Lung (tissue), 12 donors: ENCODE results near the gene SLC35F5. TPM values are rescaled to one million over a fixed set of nuclear protein-coding genes. Genes with fewer than 3 reads are reported as not detected.

Experiments used
- ATAC-seq: fragments of 200-7000 bp; cut with Tn5 transposase; one replicate; pipeline ENCODE4 v1.9.1; 2020; ENCODE audit warnings: moderate number of reproducible peaks; ENCODE audit not compliant: insufficient read depth, low FRiP score
- DNase-seq, 3 donors: peaks; one replicate each; pipeline ENCODE4 v3.0.0-alpha.2; 2013 to 2017
- H3K27ac ChIP-seq, 2 donors: one replicate each; pipeline ENCODE4 v1.5.1; 2013; ENCODE audit warnings: mild to moderate bottlenecking in 2 of 2, moderate library complexity in 2 of 2, control low read depth in 1 of 2, inconsistent platforms in 1 of 2, low read depth in 1 of 2, low read length in 1 of 2
- H3K27me3 ChIP-seq, 3 donors: one replicate each; pipeline ENCODE4 v1.5.1; 2013; ENCODE audit warnings: low read length in 2 of 3; ENCODE audit not compliant: control insufficient read depth in 3 of 3, insufficient read depth in 3 of 3
- H3K36me3 ChIP-seq, 4 donors: one replicate each; pipeline ENCODE4 v1.5.1; 2013; ENCODE audit warnings: low read length in 4 of 4, mild to moderate bottlenecking in 1 of 4, moderate library complexity in 1 of 4; ENCODE audit not compliant: control insufficient read depth in 4 of 4, insufficient read depth in 4 of 4
- H3K4me1 ChIP-seq, 5 donors: one replicate each; pipeline ENCODE4 v1.5.1; 2013; ENCODE audit warnings: low read length in 5 of 5, mild to moderate bottlenecking in 2 of 5, moderate library complexity in 1 of 5; ENCODE audit not compliant: control insufficient read depth in 5 of 5, insufficient read depth in 5 of 5
- H3K4me3 ChIP-seq: one replicate; pipeline ENCODE4 v1.5.1; 2013; ENCODE audit warnings: mild to moderate bottlenecking, control low read depth, moderate library complexity
- H3K9ac ChIP-seq, 2 donors: one replicate each; pipeline ENCODE4 v1.5.1; 2013; ENCODE audit warnings: low read length in 2 of 2, control low read depth in 1 of 2; ENCODE audit not compliant: insufficient read depth in 1 of 2
- H3K9me3 ChIP-seq, 4 donors: one replicate each; pipeline ENCODE4 v1.5.1; 2013; ENCODE audit warnings: low read length in 3 of 4, mild to moderate bottlenecking in 1 of 4, moderate library complexity in 1 of 4; ENCODE audit not compliant: control insufficient read depth in 4 of 4, insufficient read depth in 3 of 4
- WGBS, 2 donors: extraction: QIAGEN DNeasy Blood & Tissue Kit; methylation state at CpG; one replicate each; pipeline ENCODE4 v1.1.7; 2013; 5-methylcytosine and 5-hydroxymethylcytosine counted together
- polyA plus RNA-seq, 2 donors: library from polyadenylated mRNA; stranded (reverse); fragments of 200-250 nt; gene quantifications; one replicate each; pipeline ENCODE4 v1.2.1, GENCODE V29; 2013
- total RNA-seq, 2 donors: library from RNA; depleted of rRNA in 1 of 2; stranded (reverse); fragments of >200 nt in 1 of 2; gene quantifications; one replicate each; pipeline ENCODE4 v1.2.1, GENCODE V29; 2014 to 2021
- TF ChIP-seq, protein P1 (sequence below): IDR thresholded peaks from 2 replicates; pipeline ENCODE4 v1.5.1; 2012; ENCODE audit warnings: mild to moderate bottlenecking; ENCODE audit errors: control extremely low read depth, extremely low read depth
- donor health status: control.
- donor health status: control.
- donor health status: Bipolar disorder and iron deficiency.
- donor health status: healthy.
- donor health status: DM: yes; HTN: yes; CAD: no.

Gene SLC35F5
- total and polyA plus RNA-seq, 4 donors: 17.8 to 216 (median 37.9) TPM

DNA sequence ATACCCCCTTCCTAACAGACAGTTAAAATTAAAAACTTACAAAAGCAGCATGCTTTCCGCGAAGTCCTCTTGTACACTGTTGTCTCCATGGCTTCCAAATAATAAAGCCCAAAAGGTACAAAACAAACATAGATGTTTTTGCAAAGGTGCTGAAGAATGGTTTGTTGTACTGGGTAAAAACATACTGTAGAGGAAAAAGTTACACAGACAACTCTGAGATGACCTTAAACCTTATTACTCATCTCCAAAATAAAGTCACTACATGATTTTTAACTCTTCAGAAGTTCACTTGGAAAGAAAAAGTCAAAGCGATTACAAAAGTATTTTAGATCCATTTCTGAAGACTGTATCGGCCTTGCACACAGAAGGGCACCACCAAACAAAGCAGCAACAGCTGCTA lies 6.1 kb downstream of the SLC35F5 start:
- H3K36me3 ChIP-seq: peaks cover 11 to 26% (median 18%) of the 10 kb centered on the region in 4 donors
- 98 to 100% methylated on average over 4 of the region's 4 CpGs for WGBS, 2 donors
- no peak overlapping the region for H3K9ac ChIP-seq
- H3K9me3 ChIP-seq: no peaks in the 10 kb centered on the region
- H3K4me3 ChIP-seq: no peak overlapping the region
- no peaks in the 10 kb centered on the region for H3K27me3 ChIP-seq
- H3K27ac ChIP-seq: no peak overlapping the region
- ATAC-seq (no peak), DNase-seq (no peak)
- peaks cover 0 to 13% (median 2%) of the 10 kb centered on the region in 5 donors for H3K4me1 ChIP-seq
- TF ChIP-seq, protein P1, sequence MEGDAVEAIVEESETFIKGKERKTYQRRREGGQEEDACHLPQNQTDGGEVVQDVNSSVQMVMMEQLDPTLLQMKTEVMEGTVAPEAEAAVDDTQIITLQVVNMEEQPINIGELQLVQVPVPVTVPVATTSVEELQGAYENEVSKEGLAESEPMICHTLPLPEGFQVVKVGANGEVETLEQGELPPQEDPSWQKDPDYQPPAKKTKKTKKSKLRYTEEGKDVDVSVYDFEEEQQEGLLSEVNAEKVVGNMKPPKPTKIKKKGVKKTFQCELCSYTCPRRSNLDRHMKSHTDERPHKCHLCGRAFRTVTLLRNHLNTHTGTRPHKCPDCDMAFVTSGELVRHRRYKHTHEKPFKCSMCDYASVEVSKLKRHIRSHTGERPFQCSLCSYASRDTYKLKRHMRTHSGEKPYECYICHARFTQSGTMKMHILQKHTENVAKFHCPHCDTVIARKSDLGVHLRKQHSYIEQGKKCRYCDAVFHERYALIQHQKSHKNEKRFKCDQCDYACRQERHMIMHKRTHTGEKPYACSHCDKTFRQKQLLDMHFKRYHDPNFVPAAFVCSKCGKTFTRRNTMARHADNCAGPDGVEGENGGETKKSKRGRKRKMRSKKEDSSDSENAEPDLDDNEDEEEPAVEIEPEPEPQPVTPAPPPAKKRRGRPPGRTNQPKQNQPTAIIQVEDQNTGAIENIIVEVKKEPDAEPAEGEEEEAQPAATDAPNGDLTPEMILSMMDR: no peak

DNA sequence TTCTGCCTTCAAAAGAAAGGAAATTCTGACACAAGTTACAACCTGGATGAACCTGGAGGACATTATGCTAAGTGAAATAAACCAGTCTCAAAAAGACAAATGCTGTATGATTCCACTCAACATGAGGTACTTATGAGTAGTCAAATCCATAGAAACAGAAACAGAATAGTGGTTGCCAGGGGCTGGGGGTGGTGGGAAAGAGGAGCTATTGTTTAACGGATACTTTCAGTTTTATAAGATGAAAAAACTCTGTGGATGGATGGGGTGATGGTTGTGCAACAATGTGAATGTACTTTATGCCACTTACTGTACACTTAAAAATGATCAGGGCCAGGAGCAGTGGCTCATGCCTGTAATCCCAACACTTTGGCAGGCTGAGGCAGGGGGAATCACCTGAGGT lies 15.4 kb downstream of the SLC35F5 start:
- ATAC-seq (no peak), DNase-seq (no peak)
- TF ChIP-seq, protein P1: no peak
- H3K27me3 ChIP-seq: no peaks in the 10 kb centered on the region
- H3K4me3 ChIP-seq: no peak overlapping the region
- WGBS, 2 donors: 76 to 90% methylated on average over 1 of the region's 1 CpG
- peaks cover 4 to 46% (median 27%) of the 10 kb centered on the region in 4 donors for H3K36me3 ChIP-seq
- no peak overlapping the region for H3K27ac ChIP-seq
- H3K9me3 ChIP-seq: no peaks in the 10 kb centered on the region
- H3K9ac ChIP-seq: no peak overlapping the region
- H3K4me1 ChIP-seq: no peaks in the 10 kb centered on the region

DNA sequence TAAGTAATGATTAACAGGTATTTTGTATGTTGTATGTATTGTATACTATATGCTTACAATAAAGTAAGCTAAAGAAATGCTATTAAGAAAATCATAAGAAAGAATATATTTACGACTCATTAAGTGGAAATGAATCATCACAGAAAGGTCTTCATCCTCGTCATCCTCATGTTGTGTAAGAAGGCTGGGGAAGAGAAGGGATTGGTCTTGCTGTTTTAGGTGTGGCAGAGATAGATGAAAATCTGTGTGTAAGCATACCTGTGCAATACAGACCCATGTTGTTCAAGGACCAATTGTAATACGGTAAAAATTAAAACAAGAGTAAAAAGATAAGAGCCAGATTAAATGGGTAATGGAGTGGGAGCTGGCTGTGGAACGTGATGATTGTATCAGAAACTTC lies 16.6 kb downstream of the SLC35F5 start:
- H3K9ac ChIP-seq: no peak overlapping the region
- ATAC-seq: no peak
- WGBS, 2 donors: 87 to 89% methylated on average over 4 of the region's 4 CpGs
- H3K27ac ChIP-seq: no peak overlapping the region
- no peak for DNase-seq
- peaks cover 6 to 46% (median 24%) of the 10 kb centered on the region in 4 donors for H3K36me3 ChIP-seq
- H3K4me1 ChIP-seq: no peaks in the 10 kb centered on the region
- H3K9me3 ChIP-seq: no peaks in the 10 kb centered on the region
- no peak overlapping the region for H3K4me3 ChIP-seq
- TF ChIP-seq, protein P1: no peak
- H3K27me3 ChIP-seq: no peaks in the 10 kb centered on the region

DNA sequence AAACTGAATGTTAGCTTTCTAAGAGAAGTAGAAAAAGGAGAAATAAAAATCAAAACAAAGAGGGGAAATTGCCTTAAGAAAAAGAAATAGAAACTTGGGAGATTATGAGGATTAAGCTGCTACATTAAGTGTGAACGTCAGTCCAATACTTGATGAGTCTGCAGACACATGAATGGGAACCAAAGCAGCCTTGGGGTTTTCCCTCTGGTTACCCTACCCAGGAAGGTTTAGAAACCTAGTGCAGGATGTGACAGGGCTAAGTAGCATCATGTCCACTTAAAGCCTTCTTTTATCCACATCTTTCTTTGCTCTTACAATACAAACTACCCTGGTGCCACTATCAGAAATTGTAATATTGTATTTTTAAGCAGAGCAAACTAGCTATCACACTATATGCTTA lies 22.3 kb downstream of the SLC35F5 start:
- DNase-seq (no peak), ATAC-seq (no peak)
- WGBS, 2 donors: 91% methylated on average over 1 of the region's 1 CpG
- no peaks in the 10 kb centered on the region for H3K27me3 ChIP-seq
- TF ChIP-seq, protein P1: no peak
- no peak overlapping the region for H3K9ac ChIP-seq
- H3K36me3 ChIP-seq: peaks cover 1 to 32% (median 17%) of the 10 kb centered on the region in 4 donors
- H3K9me3 ChIP-seq: no peaks in the 10 kb centered on the region
- H3K4me3 ChIP-seq: no peak overlapping the region
- no peaks in the 10 kb centered on the region for H3K4me1 ChIP-seq
- H3K27ac ChIP-seq: no peak overlapping the region
